DMS114 treated with DMSO at 0.1 percent for 48 hours (cell line): ENCODE measurements around the gene ENO4.

ENCODE experiments used
- DNase-seq: peaks from one replicate; lab custom pipeline; 2025; ENCODE audit not compliant: unreplicated experiment; lab: John Stamatoyannopoulos, UW

The ENO4 gene

GRCh38 chr10:116912162-116912561, 62.9 kb downstream of the ENO4 start:
- no peak for DNase-seq

- DNase-seq: no peak
Measured at GRCh38 chr10:116913695-116914094, 64.4 kb downstream of the ENO4 start.

GRCh38 chr10:116915340-116915739, 66.0 kb downstream of the ENO4 start:
- DNase-seq: no peak

GRCh38 chr10:116917481-116917880, 68.2 kb downstream of the ENO4 start:
- DNase-seq: no peak

GRCh38 chr10:116918583-116918982, 69.3 kb downstream of the ENO4 start:
- DNase-seq: no peak

DNA sequence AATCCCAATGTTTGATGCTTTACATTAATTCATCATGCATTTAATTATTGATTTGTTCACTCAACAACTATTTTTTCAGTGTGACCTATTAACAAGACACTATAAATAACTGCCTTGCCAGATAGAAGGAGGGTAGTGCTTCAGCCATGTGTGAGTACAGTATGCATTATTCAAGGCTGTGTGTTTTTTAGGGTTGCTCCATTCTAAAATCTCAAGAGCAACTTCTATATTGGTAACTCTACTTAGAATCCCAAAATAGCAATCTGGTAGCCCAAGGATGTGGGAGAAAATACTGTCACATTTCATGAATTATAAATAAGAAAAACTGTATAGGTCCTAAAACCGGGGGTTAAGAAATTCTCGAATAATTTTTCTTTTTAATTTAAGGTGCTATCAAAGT, 69.9 kb downstream of the ENO4 start:
- no peak for DNase-seq

- no peak for DNase-seq
Measured at GRCh38 chr10:116919706-116920105, 70.4 kb downstream of the ENO4 start.

GRCh38 chr10:116925056-116925455, 75.8 kb downstream of the ENO4 start:
- DNase-seq: no peak

DNA sequence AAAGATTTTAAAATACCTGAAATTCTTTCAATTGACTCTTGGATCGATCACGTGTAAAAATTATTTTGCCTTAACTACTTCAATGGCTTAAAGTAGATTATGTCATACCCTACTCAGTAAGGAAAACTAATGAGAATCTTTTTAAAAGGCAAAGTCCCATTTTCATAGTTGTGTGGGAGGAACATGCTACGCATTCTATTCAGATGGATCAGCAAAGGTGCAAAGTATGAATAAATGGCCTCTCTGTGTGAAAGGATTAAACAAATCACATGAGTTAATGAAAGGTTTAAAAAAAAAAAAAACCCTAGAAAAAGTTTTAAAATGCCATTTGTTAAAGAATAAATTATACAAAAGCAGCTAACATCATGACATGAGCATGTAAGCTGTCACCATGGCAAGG, 77.1 kb downstream of the ENO4 start:
- no peak for DNase-seq

GRCh38 chr10:116931806-116932205, 82.5 kb downstream of the ENO4 start:
- DNase-seq: no peak
